Measurements from ENCODE around the gene ADARB2.

Gene ADARB2

GRCh38 chr10:1204434-1205326 lies 532.6 kb downstream of the ADARB2 start:
- no peak overlapping the region for H3K4me3 ChIP-seq
- no peak overlapping the region for H3K27ac ChIP-seq

- H3K4me3 ChIP-seq: no peak overlapping the region
- H3K27ac ChIP-seq: no peak overlapping the region
Observed at GRCh38 chr10:1203704-1204103, 533.6 kb downstream of the ADARB2 start.

GRCh38 chr10:1203216-1203615 lies 534.1 kb downstream of the ADARB2 start:
- H3K27ac ChIP-seq: no peak overlapping the region
- H3K4me3 ChIP-seq: no peak overlapping the region

DNA sequence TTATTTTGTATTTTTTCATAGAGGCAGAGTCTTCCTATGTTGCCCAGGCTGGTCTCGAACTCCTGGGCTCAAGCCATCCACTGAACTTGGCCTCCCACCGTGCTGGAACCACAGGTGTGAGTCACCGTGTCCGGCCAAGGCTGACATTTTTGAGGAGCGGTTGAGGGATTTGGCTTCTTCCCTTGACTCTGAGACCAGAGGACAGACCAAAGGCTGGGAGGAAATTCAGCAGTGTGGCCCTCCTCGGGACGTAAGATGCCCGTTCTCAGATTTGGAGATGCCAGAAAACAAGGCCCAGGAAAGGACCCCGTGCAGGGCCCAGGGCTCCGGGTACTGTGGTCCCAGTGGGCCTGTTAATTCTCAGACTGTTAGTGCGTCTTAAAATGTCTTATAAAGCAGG lies 535.0 kb downstream of the ADARB2 start:
- Histone ChIP-seq H3K4me3 (no peak overlapping the region), H3K27ac (no peak overlapping the region)

DNA sequence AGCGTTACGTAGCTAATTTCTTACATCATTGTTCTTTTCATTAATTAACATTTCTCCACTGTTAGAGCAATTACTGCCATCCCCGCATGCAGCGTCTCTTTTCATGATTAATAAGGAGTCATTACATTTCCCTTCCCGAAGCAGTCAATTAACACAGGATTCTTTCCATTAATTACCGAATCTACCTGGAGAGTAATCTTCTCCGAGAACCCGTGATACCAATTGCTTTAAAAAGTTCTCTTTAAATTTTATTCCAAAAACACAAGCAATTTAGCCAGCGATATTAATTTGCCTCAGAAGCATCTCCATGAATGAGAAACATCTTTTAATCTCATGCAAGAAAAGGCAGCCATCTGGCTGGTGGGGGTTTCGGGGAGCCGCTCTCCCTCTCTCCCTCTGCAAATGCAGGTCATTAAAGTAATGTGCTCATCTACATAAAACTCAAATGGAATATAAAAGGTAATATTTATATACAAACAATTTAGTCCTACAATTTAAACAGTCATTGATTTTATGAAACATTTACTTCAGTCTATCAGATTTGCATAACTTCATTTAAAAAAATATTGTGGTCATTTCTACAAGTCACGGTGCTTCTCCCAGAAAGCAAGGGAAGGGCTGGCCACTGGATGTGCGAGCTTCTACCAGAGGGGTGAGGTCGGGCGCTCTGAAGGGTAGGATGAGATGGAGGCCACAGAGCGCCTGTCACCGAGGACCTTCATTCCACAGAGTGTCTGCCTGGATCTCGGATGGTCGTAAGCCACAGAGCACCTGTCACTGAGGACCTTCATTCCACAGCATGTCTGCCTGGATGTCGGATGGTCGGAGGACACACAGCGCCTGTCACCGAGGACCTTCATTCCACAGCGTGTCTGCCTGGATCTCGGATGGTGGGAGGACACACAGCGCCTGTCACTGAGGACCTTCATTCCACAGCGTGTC lies 536.2 kb downstream of the ADARB2 start:
- no peak overlapping the region for H3K4me3 ChIP-seq
- H3K27ac ChIP-seq: no peak overlapping the region

GRCh38 chr10:1199897-1200721 lies 537.2 kb downstream of the ADARB2 start:
- no peak overlapping the region for H3K27ac ChIP-seq
- H3K4me3 ChIP-seq: no peak overlapping the region

DNA sequence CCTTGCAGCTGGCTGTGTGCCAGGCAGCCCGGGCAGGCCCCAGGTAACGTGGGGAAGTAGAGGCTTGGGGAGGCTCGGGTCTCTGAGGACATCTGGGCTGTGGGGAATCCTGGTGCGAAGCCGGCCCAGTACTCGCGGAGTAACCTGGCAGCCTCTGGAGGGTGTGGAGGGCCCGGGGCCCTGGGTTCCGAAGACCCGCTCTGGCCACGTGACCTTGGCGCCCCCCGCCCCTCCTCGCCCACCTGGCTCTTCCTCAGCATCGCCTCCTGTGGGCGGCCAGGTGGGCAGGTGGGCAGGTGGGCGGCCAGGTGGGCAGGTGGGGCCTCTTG lies 538.0 kb downstream of the ADARB2 start:
- no peak overlapping the region for H3K27ac ChIP-seq
- H3K4me3 ChIP-seq: no peak overlapping the region

DNA sequence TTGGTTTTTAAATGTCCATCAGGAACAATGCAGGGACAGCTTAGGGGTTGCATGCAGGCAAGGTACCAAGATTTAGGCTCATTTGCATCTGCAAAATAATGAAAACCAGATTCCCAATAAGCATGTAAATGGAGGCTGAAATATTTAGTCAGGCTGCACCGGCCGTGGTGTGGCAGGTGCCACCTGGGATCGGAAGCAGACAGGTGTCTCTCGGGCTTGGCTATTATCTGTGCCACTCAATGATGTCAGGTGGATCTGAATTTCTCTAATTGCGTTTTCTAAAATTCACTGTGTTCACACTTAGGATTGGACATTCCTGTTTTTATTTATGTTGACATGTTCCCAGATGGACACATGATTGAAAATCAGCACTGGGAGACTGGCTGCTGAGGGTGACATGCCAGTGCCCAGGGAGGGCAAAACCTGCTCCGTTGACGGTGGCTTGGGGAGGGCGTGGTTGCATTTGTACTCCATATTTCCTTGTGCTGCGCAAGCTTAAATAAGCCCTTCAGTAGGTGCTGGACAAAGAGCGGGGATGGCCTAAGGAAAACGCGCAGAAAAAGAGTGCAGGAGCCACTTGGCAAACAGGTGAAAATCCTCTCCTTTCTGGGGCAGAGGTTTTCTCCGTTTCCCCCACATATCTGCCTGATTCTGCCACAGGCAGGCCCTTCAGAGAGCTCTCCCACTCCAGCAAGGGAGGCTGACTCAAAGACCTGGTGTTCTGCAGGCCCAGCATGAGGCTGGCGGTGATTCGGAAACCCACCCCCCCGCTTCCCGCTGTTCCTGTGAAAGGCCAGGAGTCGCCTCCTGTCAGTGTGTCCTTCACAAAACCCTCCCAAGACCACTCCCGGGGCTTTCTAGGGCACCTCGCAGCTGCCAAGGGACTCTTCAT lies 538.6 kb downstream of the ADARB2 start:
- H3K27ac ChIP-seq: no peak overlapping the region
- no peak overlapping the region for H3K4me3 ChIP-seq

DNA sequence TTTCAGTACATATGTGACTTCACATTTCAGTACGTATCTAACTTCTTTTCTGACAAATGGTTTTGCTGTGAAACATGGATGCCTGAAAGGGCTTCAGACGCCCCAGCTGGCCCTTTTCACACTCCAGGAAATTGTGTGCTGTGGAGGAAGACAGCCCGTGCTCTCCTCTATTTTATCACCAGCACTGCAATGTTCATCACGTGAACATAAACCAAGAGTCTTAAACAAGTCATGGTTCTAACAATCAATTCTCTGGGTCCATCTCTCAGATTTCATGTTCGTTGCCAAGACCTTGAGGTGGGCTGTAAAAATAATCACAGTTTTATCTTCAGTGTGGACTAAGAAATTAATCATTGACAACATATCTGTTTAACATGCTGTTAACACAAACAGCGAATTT lies 539.9 kb downstream of the ADARB2 start:
- Histone ChIP-seq H3K4me3 (no peak overlapping the region), H3K27ac (no peak overlapping the region)

GRCh38 chr10:1196656-1197055 lies 540.7 kb downstream of the ADARB2 start:
- H3K27ac ChIP-seq: no peak overlapping the region

GRCh38 chr10:1195828-1196227 lies 541.5 kb downstream of the ADARB2 start:
- no peak overlapping the region for H3K27ac ChIP-seq
- no peak overlapping the region for H3K4me3 ChIP-seq

More at GRCh38 chr10:1196656-1197055, 540.7 kb downstream of the ADARB2 start:
- no peak overlapping the region for H3K4me3 ChIP-seq

GRCh38 chr10:1194161-1194560 lies 543.2 kb downstream of the ADARB2 start:
- Histone ChIP-seq H3K4me3 (no peak overlapping the region), H3K27ac (no peak overlapping the region)

GRCh38 chr10:1193561-1193960 lies 543.8 kb downstream of the ADARB2 start:
- H3K27ac ChIP-seq: no peak overlapping the region
- H3K4me3 ChIP-seq: no peak overlapping the region

GRCh38 chr10:1191752-1192151 lies 545.6 kb downstream of the ADARB2 start:
- no peak overlapping the region for H3K27ac ChIP-seq
- no peak overlapping the region for H3K4me3 ChIP-seq

DNA sequence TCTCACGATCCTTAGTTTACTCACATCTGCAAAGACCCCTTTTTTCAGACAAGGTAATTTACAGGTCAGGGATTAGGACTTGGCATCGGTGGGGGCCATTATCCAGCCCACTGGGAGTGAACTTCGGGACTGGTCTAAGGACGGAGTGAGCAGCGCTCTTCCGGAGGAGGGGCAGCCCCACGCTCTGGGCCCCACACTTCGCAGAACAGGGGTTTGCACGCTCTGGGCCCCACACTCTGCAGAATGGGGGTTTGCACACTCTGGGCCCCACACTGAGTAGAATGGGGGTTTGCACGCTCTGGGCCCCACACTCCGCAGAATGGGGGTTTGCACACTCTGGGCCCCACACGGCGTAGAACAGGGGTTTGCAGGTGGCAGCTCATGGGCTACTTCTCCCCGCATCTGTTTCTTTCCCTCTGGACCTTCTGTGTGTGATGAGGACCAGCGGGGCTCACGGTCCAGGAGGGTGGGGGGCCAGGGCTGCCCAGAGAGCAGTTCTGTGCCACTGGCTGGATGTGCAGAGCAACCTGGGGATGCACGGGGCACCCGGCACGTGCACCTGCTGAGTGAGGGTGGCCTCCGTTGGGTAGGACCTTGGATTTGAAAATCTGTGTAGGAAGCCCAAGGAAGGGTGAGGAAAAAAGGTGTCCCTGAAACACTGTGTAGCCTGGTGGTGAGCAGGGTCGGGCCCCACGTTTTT lies 546.4 kb downstream of the ADARB2 start:
- no peak overlapping the region for H3K27ac ChIP-seq
- H3K4me3 ChIP-seq: no peak overlapping the region

GRCh38 chr10:1190052-1190395 lies 547.3 kb downstream of the ADARB2 start:
- Histone ChIP-seq H3K4me3 (no peak overlapping the region), H3K27ac (no peak overlapping the region)

- H3K4me3 ChIP-seq: no peak overlapping the region
- no peak overlapping the region for H3K27ac ChIP-seq
Observed at GRCh38 chr10:1189166-1190051, 547.9 kb downstream of the ADARB2 start.
